H9 (cell line): Measurements from ENCODE around the gene PDE7B. TPM values are rescaled to one million over a fixed set of nuclear protein-coding genes. Genes with fewer than 3 reads are reported as not detected.

Experiments
- DNase-seq: peaks from one replicate; pipeline ENCODE4 v3.0.0-alpha.2; 2017
- H2AFZ ChIP-seq: one replicate; pipeline ENCODE4 v1.6.1; 2013; ENCODE audit warnings: mild to moderate bottlenecking, low read length, control low read depth, moderate library complexity
- H2AK5ac ChIP-seq: 2 replicates; pipeline ENCODE4 v1.6.1; 2013; ENCODE audit warnings: low read length, control low read depth, mixed read lengths; ENCODE audit not compliant: insufficient read length
- H2BK120ac ChIP-seq: one replicate; pipeline ENCODE4 v1.6.1; 2013; ENCODE audit warnings: low read depth, mild to moderate bottlenecking, low read length, control low read depth, inconsistent platforms; ENCODE audit not compliant: poor library complexity, severe bottlenecking
- H2BK12ac ChIP-seq: 2 replicates; pipeline ENCODE4 v1.6.1; 2013; ENCODE audit warnings: low read length, control low read depth, mixed read lengths, low read depth; ENCODE audit not compliant: insufficient read length
- H2BK15ac ChIP-seq: 2 replicates; pipeline ENCODE4 v1.6.1; 2013; ENCODE audit warnings: low read depth, low read length, control low read depth
- H2BK20ac ChIP-seq: one replicate; pipeline ENCODE4 v1.6.1; 2013; ENCODE audit warnings: low read depth, mild to moderate bottlenecking, low read length, control low read depth, inconsistent platforms; ENCODE audit not compliant: poor library complexity, severe bottlenecking
- H2BK5ac ChIP-seq: 2 replicates; pipeline ENCODE4 v1.6.1; 2013; ENCODE audit warnings: low read length, control low read depth, mixed read lengths; ENCODE audit not compliant: insufficient read length
- H3K14ac ChIP-seq: 2 replicates; pipeline ENCODE4 v1.6.1; 2013; ENCODE audit warnings: low read length, control low read depth; ENCODE audit not compliant: insufficient read depth
- H3K18ac ChIP-seq: 2 replicates; pipeline ENCODE4 v1.6.1; 2013; ENCODE audit warnings: low read depth, mild to moderate bottlenecking, mixed read lengths, low read length, control low read depth; ENCODE audit not compliant: insufficient read length
- H3K23ac ChIP-seq: 2 replicates; pipeline ENCODE4 v1.6.1; 2013; ENCODE audit warnings: low read length, control low read depth, mixed read lengths, low read depth; ENCODE audit not compliant: insufficient read length
- H3K23me2 ChIP-seq: 2 replicates; pipeline ENCODE4 v1.6.1; 2013; ENCODE audit warnings: low read depth, mild to moderate bottlenecking, mixed read lengths, low read length, control low read depth; ENCODE audit not compliant: insufficient read length, poor library complexity, severe bottlenecking
- H3K27ac ChIP-seq: 2 replicates; pipeline ENCODE4 v1.5.1; 2013; ENCODE audit warnings: low read length, control low read depth, mixed read lengths, low read depth; ENCODE audit not compliant: insufficient read length
- H3K27me3 ChIP-seq: 2 replicates; pipeline ENCODE4 v1.6.1; 2013; ENCODE audit warnings: low read length, control low read depth, inconsistent platforms; ENCODE audit not compliant: insufficient read depth
- H3K4ac ChIP-seq: 2 replicates; pipeline ENCODE4 v1.6.1; 2013; ENCODE audit warnings: low read depth, mild to moderate bottlenecking, control low read depth, inconsistent platforms, low read length, moderate library complexity
- H3K4me1 ChIP-seq: 2 replicates; pipeline ENCODE4 v1.6.1; 2013; ENCODE audit warnings: low read length, control low read depth, inconsistent platforms; ENCODE audit not compliant: insufficient read depth
- H3K4me2 ChIP-seq: 2 replicates; pipeline ENCODE4 v1.6.1; 2013; ENCODE audit warnings: low read length, control low read depth, mixed read lengths; ENCODE audit not compliant: insufficient read length, insufficient read depth
- H3K56ac ChIP-seq: 2 replicates; pipeline ENCODE4 v1.6.1; 2013; ENCODE audit warnings: low read depth, mild to moderate bottlenecking, mixed read lengths, low read length, control low read depth; ENCODE audit not compliant: insufficient read length
- H3K79me1 ChIP-seq: 2 replicates; pipeline ENCODE4 v1.6.1; 2013; ENCODE audit warnings: low read depth, mild to moderate bottlenecking, moderate library complexity, low read length, control low read depth, inconsistent platforms; ENCODE audit not compliant: insufficient read depth, poor library complexity, severe bottlenecking
- H3K79me2 ChIP-seq: 2 replicates; pipeline ENCODE4 v1.6.1; 2013; ENCODE audit warnings: low read length, control low read depth, inconsistent platforms; ENCODE audit not compliant: insufficient read depth
- H3K9ac ChIP-seq: 2 replicates; pipeline ENCODE4 v1.6.1; 2013; ENCODE audit warnings: low read length, control low read depth, mixed read lengths; ENCODE audit not compliant: insufficient read length; ENCODE audit errors: extremely low read depth
- H3K9me3 ChIP-seq: one replicate; pipeline ENCODE4 v1.6.1; 2013; ENCODE audit warnings: low read depth, low read length, inconsistent platforms; ENCODE audit not compliant: control insufficient read depth
- H3T11ph ChIP-seq: one replicate; pipeline ENCODE4 v1.6.1; 2013; ENCODE audit warnings: mild to moderate bottlenecking, low read length, control low read depth, inconsistent platforms
- H4K20me1 ChIP-seq: one replicate; pipeline ENCODE4 v1.6.1; 2013; ENCODE audit not compliant: control insufficient read depth, insufficient read length, insufficient read depth
- H4K5ac ChIP-seq: 2 replicates; pipeline ENCODE4 v1.6.1; 2013; ENCODE audit warnings: low read depth, mild to moderate bottlenecking, mixed read lengths, low read length, control low read depth; ENCODE audit not compliant: insufficient read length
- H4K8ac ChIP-seq: replicated peaks from 2 replicates; pipeline ENCODE4 v1.6.1; 2013; ENCODE audit warnings: low read length, control low read depth, mixed read lengths, low read depth; ENCODE audit not compliant: insufficient read length
- H4K91ac ChIP-seq: 2 replicates; pipeline ENCODE4 v1.6.1; 2013; ENCODE audit warnings: low read depth, mild to moderate bottlenecking, moderate library complexity, mixed read lengths, low read length, control low read depth; ENCODE audit not compliant: insufficient read length
- H3K27ac Mint-ChIP-seq, 3 experiments: 2 replicates in 2 of 3; 3 replicates in 1 of 3; pipeline ENCODE4 v1.8.0; 2020 to 2021; ENCODE audit warnings: mixed read lengths in 3 of 3, mild to moderate bottlenecking in 1 of 3, moderate library complexity in 1 of 3
- H3K27me3 Mint-ChIP-seq: 2 replicates; pipeline ENCODE4 v1.8.0; 2021; ENCODE audit warnings: low read depth, mild to moderate bottlenecking, moderate library complexity, mixed read lengths
- H3K36me3 Mint-ChIP-seq, 3 experiments: 2 replicates in 2 of 3; 3 replicates in 1 of 3; pipeline ENCODE4 v1.8.0; 2020 to 2021; ENCODE audit warnings: low read depth in 3 of 3, mixed read lengths in 3 of 3; ENCODE audit not compliant: insufficient read depth in 1 of 3
- H3K4me1 Mint-ChIP-seq, 2 experiments: 2 replicates each; pipeline ENCODE4 v1.8.0; 2020; ENCODE audit warnings: mixed read lengths in 2 of 2
- H3K4me3 Mint-ChIP-seq, 2 experiments: 2 replicates in 1 of 2; 3 replicates in 1 of 2; pipeline ENCODE4 v1.8.0; 2020 to 2021; ENCODE audit warnings: mild to moderate bottlenecking in 2 of 2, mixed read lengths in 2 of 2, moderate library complexity in 1 of 2
- H3K9me3 Mint-ChIP-seq, 2 experiments: 2 replicates in 1 of 2; 3 replicates in 1 of 2; pipeline ENCODE4 v1.8.0; 2020; ENCODE audit warnings: mild to moderate bottlenecking in 2 of 2, mixed read lengths in 2 of 2, moderate library complexity in 1 of 2
- WGBS: extraction: QIAGEN DNeasy Blood & Tissue Kit; methylation state at CpG from one replicate; pipeline ENCODE4 v1.1.7; 2013; ENCODE audit warnings: missing lambda C conversion rate, low lambda C conversion rate, mixed read lengths; ENCODE audit not compliant: insufficient read length; ENCODE audit errors: extremely low coverage; 5-methylcytosine and 5-hydroxymethylcytosine counted together
- total RNA-seq: library from RNA; stranded (reverse); gene quantifications from 2 replicates; pipeline ENCODE4 v1.2.1, GENCODE V29; 2021
- TF ChIP-seq, protein P1 (sequence below): fragments of 200-600 bp; sonication (generic); conservative IDR thresholded peaks from 3 replicates; pipeline ENCODE4 v1.8.0; 2021; ENCODE audit warnings: antibody characterized with exemption, mild to moderate bottlenecking

The PDE7B gene
- total RNA-seq, 1 experiment from 2014 or later: not detected

DNA sequence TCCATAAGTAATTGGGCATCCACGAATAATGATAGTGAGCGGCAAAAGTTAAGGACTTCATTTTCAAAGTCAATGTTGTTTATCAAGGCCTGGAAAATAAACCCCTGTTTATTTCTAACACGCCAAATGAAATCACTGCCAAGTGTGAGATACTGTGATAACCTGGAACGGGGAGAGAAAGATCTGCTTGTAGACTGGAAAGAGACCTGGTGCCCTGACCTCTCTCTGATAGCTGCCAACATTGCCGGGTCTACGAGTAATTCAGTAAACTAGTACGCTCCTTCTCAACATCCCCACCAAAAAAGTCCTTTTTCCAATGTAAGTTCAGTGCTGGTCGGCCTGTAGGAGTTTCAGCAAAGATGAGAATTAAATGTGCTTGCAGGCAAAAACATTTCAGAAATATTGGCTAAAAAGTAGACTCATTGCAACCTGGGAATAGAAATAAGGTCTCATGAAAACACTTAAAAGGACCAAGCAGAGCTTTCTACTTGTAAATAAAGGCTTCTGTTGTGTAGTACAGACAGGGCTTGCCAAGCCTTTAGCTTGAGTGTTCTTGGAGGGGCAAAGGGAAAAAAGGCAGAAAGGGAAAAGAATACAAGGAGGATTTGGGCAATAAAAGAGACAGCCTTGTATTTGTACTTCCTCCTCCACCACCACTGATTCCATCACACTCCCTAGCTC, 43.9 kb downstream of the PDE7B start:
- Histone ChIP-seq H2AK5ac (no peak overlapping the region), H2BK5ac (no peak overlapping the region), H2AFZ (no peak overlapping the region), H3K4ac (no peak overlapping the region), H4K8ac (no peak overlapping the region), H2BK12ac (no peak overlapping the region), H3K27ac (no peak overlapping the region), H3K79me2 (no peaks in the 10 kb centered on the region), H3K79me1 (no peaks in the 10 kb centered on the region), H3T11ph (no peak overlapping the region), H3K56ac (no peak overlapping the region), H2BK15ac (no peak overlapping the region), H3K14ac (no peak overlapping the region), H4K5ac (no peak overlapping the region), H3K9me3 (no peaks in the 10 kb centered on the region), H3K27me3 (no peaks in the 10 kb centered on the region), H4K91ac (no peak overlapping the region), H2BK120ac (no peak overlapping the region), H3K4me1 (no peaks in the 10 kb centered on the region), H3K9ac (no peak overlapping the region), H3K23me2 (no peaks in the 10 kb centered on the region), H3K18ac (no peak overlapping the region), H2BK20ac (no peak overlapping the region), H4K20me1 (no peaks in the 10 kb centered on the region), H3K23ac (no peak overlapping the region), H3K4me2 (no peak overlapping the region)
- H3K36me3 Mint-ChIP-seq: no peaks in the 10 kb centered on the region
- DNase-seq: no peak
- no peak overlapping the region; a peak in 1 of 7 replicates for H3K27ac Mint-ChIP-seq
- no peaks in the 10 kb centered on the region for H3K4me1 Mint-ChIP-seq
- TF ChIP-seq, protein P1, sequence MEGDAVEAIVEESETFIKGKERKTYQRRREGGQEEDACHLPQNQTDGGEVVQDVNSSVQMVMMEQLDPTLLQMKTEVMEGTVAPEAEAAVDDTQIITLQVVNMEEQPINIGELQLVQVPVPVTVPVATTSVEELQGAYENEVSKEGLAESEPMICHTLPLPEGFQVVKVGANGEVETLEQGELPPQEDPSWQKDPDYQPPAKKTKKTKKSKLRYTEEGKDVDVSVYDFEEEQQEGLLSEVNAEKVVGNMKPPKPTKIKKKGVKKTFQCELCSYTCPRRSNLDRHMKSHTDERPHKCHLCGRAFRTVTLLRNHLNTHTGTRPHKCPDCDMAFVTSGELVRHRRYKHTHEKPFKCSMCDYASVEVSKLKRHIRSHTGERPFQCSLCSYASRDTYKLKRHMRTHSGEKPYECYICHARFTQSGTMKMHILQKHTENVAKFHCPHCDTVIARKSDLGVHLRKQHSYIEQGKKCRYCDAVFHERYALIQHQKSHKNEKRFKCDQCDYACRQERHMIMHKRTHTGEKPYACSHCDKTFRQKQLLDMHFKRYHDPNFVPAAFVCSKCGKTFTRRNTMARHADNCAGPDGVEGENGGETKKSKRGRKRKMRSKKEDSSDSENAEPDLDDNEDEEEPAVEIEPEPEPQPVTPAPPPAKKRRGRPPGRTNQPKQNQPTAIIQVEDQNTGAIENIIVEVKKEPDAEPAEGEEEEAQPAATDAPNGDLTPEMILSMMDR: no peak
- no peaks in the 10 kb centered on the region for H3K9me3 Mint-ChIP-seq
- no peak overlapping the region for H3K4me3 Mint-ChIP-seq
- no CpG with 5 or more reads among the region's 8 CpGs for WGBS
- no peaks in the 10 kb centered on the region for H3K27me3 Mint-ChIP-seq
